Measurements from ENCODE around the gene TP53TG5. TPM values are rescaled to one million over a fixed set of nuclear protein-coding genes. Genes with fewer than 3 reads are reported as not detected.

Gene TP53TG5
- total RNA-seq, 3 donors from 2014 or later = 1.3 TPM; not detected in 2

DNA sequence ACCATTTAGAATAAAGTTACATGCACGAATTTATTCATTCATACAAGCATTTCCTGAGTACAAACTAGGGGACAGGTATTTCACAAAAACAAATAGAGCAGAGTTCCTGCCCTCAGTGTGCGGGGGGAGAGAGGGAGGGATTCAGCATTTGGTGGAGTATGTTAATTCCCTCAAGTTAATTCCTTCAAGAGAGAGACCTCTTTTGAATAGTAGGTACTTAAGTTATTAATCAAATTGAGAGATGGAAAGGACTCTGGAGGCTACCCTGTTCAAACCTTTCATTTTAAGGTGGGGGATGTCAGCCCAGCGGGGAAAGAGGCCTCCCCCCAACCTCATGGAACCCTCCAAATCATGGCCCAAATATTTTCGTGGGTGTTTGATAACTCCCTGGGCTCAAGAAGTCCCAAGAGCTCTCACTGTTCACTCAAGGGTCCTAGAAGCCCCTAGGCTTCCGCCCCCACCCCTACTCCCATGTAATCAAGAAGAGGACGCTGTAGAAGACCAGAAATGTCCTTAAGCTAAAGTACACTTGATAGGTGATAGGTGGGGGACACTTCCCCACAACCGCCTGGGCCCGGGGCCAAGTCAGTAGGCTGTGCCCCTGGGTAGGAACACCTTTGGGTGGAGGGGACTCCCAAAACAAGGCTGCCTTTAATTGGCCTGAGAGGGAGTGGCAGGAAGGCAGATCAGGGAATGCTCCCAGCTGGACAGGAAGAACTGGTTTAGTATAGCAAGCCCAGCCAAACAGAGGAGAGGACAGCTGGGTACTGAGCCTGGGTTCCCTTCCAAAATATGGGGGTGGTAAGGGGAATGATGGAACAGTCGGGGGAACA, 32.8 kb downstream of the TP53TG5 start:
- intact Hi-C loops (cut with DNase I; ENCODE audit: low total_unique reads) = loop anchor here (10.0 kb wide), 1 partner anchor 1339 kb away; the partner anchor contains the start of gene TP53RK

DNA sequence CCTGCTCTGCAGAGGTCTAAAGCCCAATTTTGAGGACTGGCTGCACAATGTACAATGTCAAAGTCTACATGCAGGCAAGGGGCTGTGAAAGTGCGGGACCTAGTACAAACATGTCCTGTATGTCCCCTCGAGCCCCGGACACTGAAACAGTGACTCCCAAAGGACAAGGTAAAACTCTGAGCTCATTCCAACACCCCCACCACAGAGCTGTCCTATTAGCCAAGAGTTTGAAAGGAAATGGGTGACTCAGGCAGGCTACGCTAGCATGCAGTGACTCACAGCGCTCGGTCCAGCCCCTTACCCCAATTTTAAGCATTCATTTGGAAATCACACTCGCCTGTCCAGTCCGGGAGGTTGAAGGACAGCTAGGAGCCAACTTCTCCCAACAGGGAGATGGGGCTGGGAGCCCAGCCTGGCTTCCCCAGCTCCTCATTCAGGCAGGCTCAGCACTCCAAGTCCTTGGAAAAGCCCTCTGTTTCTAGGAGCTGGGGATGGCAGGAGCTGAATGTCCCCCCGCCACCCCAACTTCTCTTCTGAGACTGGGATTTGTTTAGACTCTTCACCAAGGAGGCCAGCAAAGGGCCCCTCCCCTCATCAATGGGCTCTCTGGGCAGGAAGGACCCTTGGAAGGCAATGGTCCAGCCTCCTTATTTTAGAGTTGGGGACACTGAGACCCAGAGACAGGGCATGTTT, 33.8 kb downstream of the TP53TG5 start:
- peak; percentile 75 to 90 for DNase-seq (ENCODE audit: low spot score in 2 of 2)
- H3K4me1 ChIP-seq = peaks cover 10 to 40% of the 10 kb centered on the region in 2 donors
- H3K4me3 ChIP-seq = peak overlapping the region in 2 of 3 donors; percentile 82 to 96
- no peaks in the 10 kb centered on the region for H3K9me3 ChIP-seq
- intact Hi-C loops (cut with DNase I; ENCODE audit: low total_unique reads) = loop anchor here (10.0 kb wide), 1 partner anchor 1340 kb away; the partner anchor contains the start of gene TP53RK
- no peaks in the 10 kb centered on the region for H3K27me3 ChIP-seq
- no peaks in the 10 kb centered on the region for H3K36me3 ChIP-seq
- H3K27ac ChIP-seq = peak overlapping the region; percentile 97 to 99
- peak; percentile 46 to 81 (median 79) for TF ChIP-seq POLR2AphosphoS5 (IDR thresholded peaks at IDR 0.05)
- TF ChIP-seq POLR2A (IDR thresholded peaks at IDR 0.05) = peak; percentile 70
- TF ChIP-seq, protein P1, sequence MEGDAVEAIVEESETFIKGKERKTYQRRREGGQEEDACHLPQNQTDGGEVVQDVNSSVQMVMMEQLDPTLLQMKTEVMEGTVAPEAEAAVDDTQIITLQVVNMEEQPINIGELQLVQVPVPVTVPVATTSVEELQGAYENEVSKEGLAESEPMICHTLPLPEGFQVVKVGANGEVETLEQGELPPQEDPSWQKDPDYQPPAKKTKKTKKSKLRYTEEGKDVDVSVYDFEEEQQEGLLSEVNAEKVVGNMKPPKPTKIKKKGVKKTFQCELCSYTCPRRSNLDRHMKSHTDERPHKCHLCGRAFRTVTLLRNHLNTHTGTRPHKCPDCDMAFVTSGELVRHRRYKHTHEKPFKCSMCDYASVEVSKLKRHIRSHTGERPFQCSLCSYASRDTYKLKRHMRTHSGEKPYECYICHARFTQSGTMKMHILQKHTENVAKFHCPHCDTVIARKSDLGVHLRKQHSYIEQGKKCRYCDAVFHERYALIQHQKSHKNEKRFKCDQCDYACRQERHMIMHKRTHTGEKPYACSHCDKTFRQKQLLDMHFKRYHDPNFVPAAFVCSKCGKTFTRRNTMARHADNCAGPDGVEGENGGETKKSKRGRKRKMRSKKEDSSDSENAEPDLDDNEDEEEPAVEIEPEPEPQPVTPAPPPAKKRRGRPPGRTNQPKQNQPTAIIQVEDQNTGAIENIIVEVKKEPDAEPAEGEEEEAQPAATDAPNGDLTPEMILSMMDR (IDR thresholded peaks at IDR 0.05) = peak in 1 of 3 donors; percentile 8

More for the DNA sequence above, 32.8 kb downstream of the TP53TG5 start:
- TF ChIP-seq POLR2A (IDR thresholded peaks at IDR 0.05) (peak; percentile 40), POLR2AphosphoS5 (IDR thresholded peaks at IDR 0.05) (peak; percentile 41 to 92 (median 49))
- TF ChIP-seq, protein P1 (IDR thresholded peaks at IDR 0.05) = no peak
- Histone ChIP-seq H3K36me3 (no peaks in the 10 kb centered on the region), H3K27me3 (no peaks in the 10 kb centered on the region), H3K4me3 (peak overlapping the region in 2 of 3 donors; percentile 82 to 96), H3K9me3 (no peaks in the 10 kb centered on the region), H3K4me1 (peaks cover 8 to 30% of the 10 kb centered on the region in 2 donors), H3K27ac (peak overlapping the region; percentile 97 to 99)
- DNase-seq (ENCODE audit: low spot score in 2 of 2) = peak; percentile 80 to 90

DNA sequence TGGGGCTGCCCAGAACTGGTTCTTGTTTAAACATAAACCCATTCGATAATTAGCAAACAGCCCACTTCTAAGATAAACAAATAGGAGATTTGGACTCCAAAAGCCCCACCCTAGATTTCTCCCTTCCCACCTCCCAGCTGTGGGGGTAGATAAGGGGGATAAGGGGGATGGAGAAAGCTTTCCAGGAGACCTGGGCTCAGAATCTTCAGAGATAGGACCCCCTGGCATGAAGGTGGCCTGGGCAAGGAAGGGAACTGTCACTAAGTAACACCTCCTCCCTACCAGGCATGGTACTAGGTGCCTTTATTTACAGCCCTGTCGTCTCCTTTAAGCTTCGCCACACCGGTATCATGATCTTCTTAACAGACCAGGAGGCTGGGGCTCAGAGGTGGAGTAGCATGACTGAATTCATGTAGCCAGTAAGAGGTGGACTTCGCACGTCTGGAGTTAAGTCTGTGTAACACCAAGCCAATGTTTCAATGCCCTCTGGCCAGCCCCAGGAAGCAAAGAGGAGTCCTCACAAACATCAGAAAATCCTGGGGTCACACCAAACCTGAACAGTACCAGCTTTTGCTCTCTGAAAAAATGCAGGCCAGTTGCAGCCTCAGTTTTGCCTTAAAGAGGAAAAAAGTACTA, 34.5 kb downstream of the TP53TG5 start:
- Histone ChIP-seq H3K4me1 (peaks cover 15 to 47% of the 10 kb centered on the region in 2 donors), H3K27me3 (no peaks in the 10 kb centered on the region), H3K9me3 (no peaks in the 10 kb centered on the region), H3K27ac (peak overlapping the region; percentile 97 to 99), H3K36me3 (no peaks in the 10 kb centered on the region), H3K4me3 (peak overlapping the region in 2 of 3 donors; percentile 82 to 96)
- no peak for TF ChIP-seq POLR2AphosphoS5 (IDR thresholded peaks at IDR 0.05)
- TF ChIP-seq, protein P1 (IDR thresholded peaks at IDR 0.05) = no peak
- TF ChIP-seq POLR2A (IDR thresholded peaks at IDR 0.05) = no peak
- intact Hi-C loops (cut with DNase I; ENCODE audit: low total_unique reads) = loop anchor here (10.0 kb wide), 1 partner anchor 1341 kb away; the partner anchor contains the start of gene TP53RK
- no peak for DNase-seq (ENCODE audit: low spot score in 2 of 2)

DNA sequence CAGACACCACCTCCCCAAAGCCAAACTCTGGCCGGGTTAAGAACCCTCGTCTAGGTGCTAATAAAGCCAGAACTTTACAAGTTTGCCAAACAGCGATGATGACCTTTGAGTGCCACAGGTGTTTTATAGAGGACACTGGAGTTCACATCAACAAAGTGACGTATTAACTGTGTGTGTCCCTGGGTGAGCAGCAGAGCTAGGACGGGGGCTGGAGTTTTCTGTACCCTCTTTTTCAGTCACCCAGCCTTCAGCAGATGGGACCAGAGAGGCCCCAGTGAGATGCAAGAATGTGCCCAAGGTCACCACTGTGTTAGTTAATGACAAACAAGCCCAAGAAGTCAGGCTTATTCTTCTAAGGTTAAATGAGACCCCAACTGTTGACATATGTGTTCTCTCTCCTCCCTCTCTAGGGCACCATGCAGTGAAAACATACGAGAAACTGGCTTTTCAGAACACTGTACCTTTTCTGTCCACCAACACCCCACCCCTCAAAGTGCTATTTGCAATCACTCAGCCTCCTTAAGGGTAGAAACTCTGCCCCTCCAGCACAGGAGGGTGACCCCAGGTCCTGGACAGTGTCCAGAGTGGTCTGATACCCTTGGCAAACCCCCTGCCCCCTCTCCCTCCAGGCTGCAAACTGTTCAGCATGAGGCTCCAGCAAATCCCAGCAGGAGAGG, 35.1 kb downstream of the TP53TG5 start:
- Histone ChIP-seq H3K4me3 (peak overlapping the region in 2 of 3 donors; percentile 82 to 96), H3K9me3 (no peaks in the 10 kb centered on the region), H3K27ac (peak overlapping the region; percentile 97 to 99), H3K4me1 (peaks cover 16 to 54% of the 10 kb centered on the region in 2 donors), H3K27me3 (no peaks in the 10 kb centered on the region), H3K36me3 (no peaks in the 10 kb centered on the region)
- TF ChIP-seq, protein P1 (IDR thresholded peaks at IDR 0.05) = no peak
- no peak for TF ChIP-seq POLR2A (IDR thresholded peaks at IDR 0.05)
- TF ChIP-seq POLR2AphosphoS5 (IDR thresholded peaks at IDR 0.05) = peak in 1 of 3 donors; percentile 26
- intact Hi-C loops (cut with DNase I; ENCODE audit: low total_unique reads) = loop anchor here (10.0 kb wide), 1 partner anchor 1342 kb away; the partner anchor contains the start of gene TP53RK
- DNase-seq (ENCODE audit: low spot score in 2 of 2) = peak in 1 of 2 donors; percentile 59

Measured in breast epithelium (tissue), 4 donors.